Gastrocnemius medialis (tissue), 4 donors: ENCODE data around the gene SEPTIN12. TPM values are rescaled to one million over a fixed set of nuclear protein-coding genes. Genes with fewer than 3 reads are reported as not detected.

ENCODE experiments used
- ATAC-seq, 2 donors: fragments of 150-250 bp; one replicate each; pipeline ENCODE4 v1.9.1; 2016
- DNase-seq, 2 donors: peaks; one replicate each; pipeline ENCODE4 v3.0.0-alpha.2; 2019
- H3K27ac ChIP-seq, 4 donors: fragments of 200-600 bp; sonication (generic); 1 replicate in 1 of 4; 2 replicates in 3 of 4; pipeline ENCODE4 v1.5.1; 2016 to 2018; ENCODE audit warnings: mild to moderate bottlenecking in 2 of 4, moderate library complexity in 1 of 4
- H3K27me3 ChIP-seq, 3 donors: fragments of 200-600 bp; sonication (generic) in 2 of 3; 1 replicate in 1 of 3; 2 replicates in 2 of 3; pipeline versions ENCODE4 v1.5.1 to v1.6.0; 2016 to 2019; ENCODE audit warnings: mild to moderate bottlenecking in 1 of 3, moderate library complexity in 1 of 3
- H3K36me3 ChIP-seq, 2 donors: fragments of 200-600 bp; sonication (generic) in 1 of 2; one replicate each; pipeline ENCODE4 v1.5.1; 2017 to 2018
- H3K4me1 ChIP-seq, 2 donors: fragments of 200-600 bp; sonication (generic) in 1 of 2; one replicate each; pipeline ENCODE4 v1.5.1; 2016 to 2017; ENCODE audit warnings: mild to moderate bottlenecking in 2 of 2
- H3K4me3 ChIP-seq, 4 donors: fragments of 200-600 bp; sonication (generic) in 3 of 4; 1 replicate in 1 of 4; 2 replicates in 3 of 4; pipeline ENCODE4 v1.5.1; 2016 to 2019; ENCODE audit warnings: mild to moderate bottlenecking in 2 of 4
- H3K9me3 ChIP-seq, 3 donors: fragments of 200-600 bp; sonication (generic) in 2 of 3; 1 replicate in 1 of 3; 2 replicates in 2 of 3; pipeline ENCODE4 v1.5.1; 2016 to 2019
- POLR2A ChIP-seq, 2 donors: fragments of 450-650 bp; IDR thresholded peaks; one replicate each; pipeline ENCODE4 v1.6.1; 2017; ENCODE audit warnings: antibody characterized with exemption in 2 of 2, mild to moderate bottlenecking in 2 of 2, moderate library complexity in 2 of 2
- in situ Hi-C, 4 donors: fragments of 200-750 bp; cut with MboI; loops; one replicate each; pipeline versions ENCODE4 v1.15.0 to v1.8.0; 2017; ENCODE audit warnings: low sequenced_read_pairs in 4 of 4
- intact Hi-C: fragments of 100-400 bp; cut with DNase I; formaldehyde crosslinking; loops from one replicate; pipeline ENCODE4 v1.15.1; 2023; ENCODE audit warnings: low total_unique reads
- total RNA-seq, 4 donors: library from RNA; depleted of rRNA; stranded (reverse); fragments of >200 nt; gene quantifications; one replicate each; pipeline versions ENCODE4 v1.1.0 to v1.2.3, GENCODE V29; 2016
- TF ChIP-seq, protein P1 (sequence below), 5 experiments: fragments of 450-650 bp in 3 of 5; fragments of 200-600 bp in 2 of 5; sonication (generic) in 2 of 5; IDR thresholded peaks in 4 of 5; conservative IDR thresholded peaks in 1 of 5; 1 replicate in 4 of 5; 2 replicates in 1 of 5; pipeline ENCODE4 v1.5.1; 2016 to 2019; ENCODE audit warnings: antibody characterized with exemption in 5 of 5, mild to moderate bottlenecking in 3 of 5, moderate library complexity in 3 of 5

SEPTIN12 gene
- total RNA-seq, 4 donors from 2014 or later, result not detected

DNA sequence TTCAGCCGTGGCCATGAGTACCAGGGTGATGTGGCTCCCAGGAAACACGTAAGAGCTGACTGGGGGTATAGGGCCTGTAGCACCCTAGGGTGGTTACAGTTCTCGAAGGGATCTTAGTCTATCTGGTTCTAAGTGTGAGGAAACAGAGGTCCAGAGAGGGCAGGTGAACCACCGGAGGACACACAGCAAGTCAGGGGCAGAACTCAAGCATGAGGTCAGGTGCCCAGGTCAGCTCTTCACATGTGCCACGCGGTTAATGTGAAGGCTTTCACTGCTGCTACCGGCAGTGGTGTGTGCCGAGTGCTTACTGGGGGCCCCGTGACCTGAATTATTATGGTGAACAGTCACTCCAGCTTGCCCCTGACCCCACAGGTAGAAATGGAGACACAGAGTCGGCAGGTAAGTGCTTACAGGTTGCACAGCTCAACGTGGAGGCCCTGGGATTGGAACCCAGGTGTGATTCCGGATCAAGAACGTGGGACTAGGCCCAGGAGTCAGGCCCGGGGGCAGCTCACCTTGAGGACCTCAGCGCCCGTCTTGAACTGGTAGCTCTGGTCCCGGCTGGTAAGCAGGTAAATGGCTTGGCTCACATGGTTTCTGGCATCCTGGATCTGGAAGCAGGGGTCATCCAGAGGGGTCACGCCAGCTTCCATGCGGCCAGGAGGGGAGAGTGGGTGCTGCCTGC lies 11.2 kb upstream of the SEPTIN12 start:
- Histone ChIP-seq H3K4me3 (no peak overlapping the region), H3K9me3 (no peaks in the 10 kb centered on the region), H3K4me1 (peaks cover 11 to 17% of the 10 kb centered on the region in 2 donors), H3K27me3 (no peaks in the 10 kb centered on the region), H3K27ac (no peak overlapping the region), H3K36me3 (peaks cover 0 to 9% of the 10 kb centered on the region in 2 donors)
- in situ Hi-C loops, result no loop called here
- intact Hi-C loops, result no loop called here
- ATAC-seq (no peak), DNase-seq (no peak)
- no peak for TF ChIP-seq POLR2A (IDR thresholded peaks at IDR 0.05)
- TF ChIP-seq, protein P1, sequence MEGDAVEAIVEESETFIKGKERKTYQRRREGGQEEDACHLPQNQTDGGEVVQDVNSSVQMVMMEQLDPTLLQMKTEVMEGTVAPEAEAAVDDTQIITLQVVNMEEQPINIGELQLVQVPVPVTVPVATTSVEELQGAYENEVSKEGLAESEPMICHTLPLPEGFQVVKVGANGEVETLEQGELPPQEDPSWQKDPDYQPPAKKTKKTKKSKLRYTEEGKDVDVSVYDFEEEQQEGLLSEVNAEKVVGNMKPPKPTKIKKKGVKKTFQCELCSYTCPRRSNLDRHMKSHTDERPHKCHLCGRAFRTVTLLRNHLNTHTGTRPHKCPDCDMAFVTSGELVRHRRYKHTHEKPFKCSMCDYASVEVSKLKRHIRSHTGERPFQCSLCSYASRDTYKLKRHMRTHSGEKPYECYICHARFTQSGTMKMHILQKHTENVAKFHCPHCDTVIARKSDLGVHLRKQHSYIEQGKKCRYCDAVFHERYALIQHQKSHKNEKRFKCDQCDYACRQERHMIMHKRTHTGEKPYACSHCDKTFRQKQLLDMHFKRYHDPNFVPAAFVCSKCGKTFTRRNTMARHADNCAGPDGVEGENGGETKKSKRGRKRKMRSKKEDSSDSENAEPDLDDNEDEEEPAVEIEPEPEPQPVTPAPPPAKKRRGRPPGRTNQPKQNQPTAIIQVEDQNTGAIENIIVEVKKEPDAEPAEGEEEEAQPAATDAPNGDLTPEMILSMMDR (IDR thresholded peaks at IDR 0.05 in 4 of 5, conservative IDR thresholded peaks at IDR 0.05 in 1 of 5), result no peak

DNA sequence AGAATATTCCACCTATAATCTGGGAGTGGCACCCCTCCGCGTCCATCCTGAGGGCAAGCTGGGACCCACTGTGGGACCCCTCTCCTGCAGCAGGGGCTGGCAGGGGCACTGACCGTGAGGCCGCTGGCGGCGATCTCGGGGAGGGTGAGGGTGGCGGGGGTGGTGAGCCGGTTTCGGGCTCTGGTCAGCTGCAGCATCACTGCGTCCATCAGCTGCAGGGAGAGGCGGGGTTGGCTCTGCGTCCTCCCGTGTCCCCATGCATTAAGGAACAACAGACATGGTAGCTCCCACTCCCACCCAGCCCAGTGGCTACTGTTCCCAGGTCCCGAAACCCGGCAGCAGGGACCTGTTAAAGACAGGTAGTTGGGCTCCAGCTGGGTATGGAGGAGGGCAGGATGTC lies 10.3 kb upstream of the SEPTIN12 start:
- intact Hi-C loops, result no loop called here
- in situ Hi-C loops, result no loop called here
- H3K9me3 ChIP-seq, result no peaks in the 10 kb centered on the region
- TF ChIP-seq, protein P1 (IDR thresholded peaks at IDR 0.05 in 4 of 5, conservative IDR thresholded peaks at IDR 0.05 in 1 of 5), result no peak
- no peak for TF ChIP-seq POLR2A (IDR thresholded peaks at IDR 0.05)
- DNase-seq, result no peak
- no peaks in the 10 kb centered on the region for H3K27me3 ChIP-seq
- H3K27ac ChIP-seq, result no peak overlapping the region
- H3K4me3 ChIP-seq, result no peak overlapping the region
- H3K4me1 ChIP-seq, result peaks cover 11 to 15% of the 10 kb centered on the region in 2 donors
- H3K36me3 ChIP-seq, result peaks cover 0 to 8% of the 10 kb centered on the region in 2 donors
- no peak for ATAC-seq

- peaks cover 0 to 8% of the 10 kb centered on the region in 2 donors for H3K36me3 ChIP-seq
- in situ Hi-C loops, result no loop called here
- H3K27ac ChIP-seq, result no peak overlapping the region
- no peak for TF ChIP-seq POLR2A (IDR thresholded peaks at IDR 0.05)
- TF ChIP-seq, protein P1 (IDR thresholded peaks at IDR 0.05 in 4 of 5, conservative IDR thresholded peaks at IDR 0.05 in 1 of 5), result no peak
- no peak overlapping the region for H3K4me3 ChIP-seq
- H3K4me1 ChIP-seq, result peaks cover 8 to 10% of the 10 kb centered on the region in 2 donors
- H3K27me3 ChIP-seq, result no peaks in the 10 kb centered on the region
- no peaks in the 10 kb centered on the region for H3K9me3 ChIP-seq
- intact Hi-C loops, result no loop called here
- ATAC-seq (no peak), DNase-seq (no peak)
Observed at GRCh38 chr16:4797805-4798252, 9.7 kb upstream of the SEPTIN12 start.

DNA sequence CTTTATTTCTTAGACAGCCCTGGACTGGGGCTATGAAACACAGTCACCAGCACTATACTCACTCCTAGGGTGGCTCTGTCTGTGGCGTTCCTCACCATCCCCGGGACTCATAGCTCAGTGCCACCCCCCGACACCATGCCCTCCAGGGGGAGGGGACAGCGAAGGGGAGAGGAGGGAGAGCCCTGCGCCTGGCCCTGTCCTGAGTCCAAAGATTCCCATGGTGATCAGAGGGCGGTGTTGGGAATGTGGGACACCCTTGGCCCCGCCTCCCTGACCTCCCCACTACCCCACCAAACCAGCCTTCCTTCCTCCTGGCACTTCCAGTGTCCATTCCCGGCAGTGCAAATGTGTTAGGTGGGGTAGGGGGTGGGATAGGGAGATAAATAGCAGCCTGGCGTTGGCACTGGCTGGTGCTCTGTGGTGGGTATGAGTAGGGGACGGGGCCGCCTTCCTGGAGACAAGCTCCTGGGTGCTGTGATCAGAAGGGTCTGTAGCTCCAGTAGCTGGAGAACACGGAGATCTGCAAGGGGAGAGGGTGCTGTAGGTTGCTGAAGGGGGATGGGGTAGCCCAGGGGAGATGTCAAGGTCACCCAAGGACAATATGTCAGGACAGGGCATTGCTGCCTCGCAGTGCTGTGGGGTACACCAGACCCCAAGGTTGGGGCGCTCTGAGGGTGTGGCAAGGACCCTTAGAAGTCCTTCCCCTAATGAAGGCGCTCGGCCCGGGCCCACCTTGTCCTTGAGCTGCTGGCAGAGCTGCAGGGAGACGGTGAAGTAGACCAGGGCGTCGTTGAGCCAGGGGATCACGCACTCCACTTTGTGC lies 9.0 kb upstream of the SEPTIN12 start:
- Histone ChIP-seq H3K27me3 (no peaks in the 10 kb centered on the region), H3K4me3 (no peak overlapping the region), H3K36me3 (peaks cover 0 to 8% of the 10 kb centered on the region in 2 donors), H3K4me1 (peaks cover 8 to 10% of the 10 kb centered on the region in 2 donors), H3K27ac (no peak overlapping the region), H3K9me3 (no peaks in the 10 kb centered on the region)
- DNase-seq (no peak), ATAC-seq (no peak)
- TF ChIP-seq, protein P1 (IDR thresholded peaks at IDR 0.05 in 4 of 5, conservative IDR thresholded peaks at IDR 0.05 in 1 of 5), result no peak
- TF ChIP-seq POLR2A (IDR thresholded peaks at IDR 0.05), result no peak
- intact Hi-C loops, result no loop called here
- in situ Hi-C loops, result no loop called here
